ENCODE results near the gene COL12A1.

COL12A1 gene

GRCh38 chr6:75102301-75102700 lies 103.6 kb downstream of the COL12A1 start:
- no peak for DNase-seq (ENCODE audit: low read depth in 2 of 2)

DNA sequence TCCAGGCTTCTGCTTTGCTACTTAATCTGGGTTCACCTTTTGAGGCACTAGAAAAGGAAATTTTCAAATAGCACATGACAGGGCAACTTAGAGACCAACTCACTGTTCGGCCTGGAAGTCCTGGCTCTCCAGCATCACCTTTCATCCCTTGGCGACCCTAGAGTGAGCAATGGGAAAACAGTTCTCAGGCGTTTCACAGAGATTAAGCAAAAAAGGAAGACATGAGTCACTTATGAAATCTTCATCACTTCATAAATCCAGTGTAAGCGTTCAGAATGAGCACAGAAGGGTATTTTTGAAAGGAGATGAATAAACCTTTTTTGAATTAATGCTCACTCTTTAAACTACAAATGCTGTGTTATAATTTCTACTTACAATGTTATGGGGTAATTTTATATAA lies 104.0 kb downstream of the COL12A1 start:
- DNase-seq (ENCODE audit: low read depth in 2 of 2), result no peak

DNA sequence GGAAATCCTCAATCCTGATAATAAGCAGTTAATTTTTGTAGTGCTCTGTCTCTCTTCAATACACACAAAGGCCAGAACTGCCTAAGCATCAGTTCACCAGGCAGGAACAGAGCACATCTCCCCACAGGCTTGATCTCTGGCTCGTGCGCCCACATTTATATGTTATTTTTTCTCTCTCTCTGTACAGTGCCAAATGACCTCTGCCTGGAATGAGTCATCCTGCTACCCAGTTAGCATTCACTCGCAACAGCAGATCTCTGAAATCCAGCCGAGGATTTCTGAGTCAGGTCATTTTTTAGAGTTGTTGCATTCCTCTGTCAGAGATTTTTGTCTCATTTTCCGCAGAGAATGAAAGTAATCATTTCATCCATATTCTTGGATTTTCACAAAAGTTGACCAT lies 107.1 kb downstream of the COL12A1 start:
- no peak for DNase-seq (ENCODE audit: low read depth in 2 of 2)

- DNase-seq (ENCODE audit: low read depth in 2 of 2), result no peak
These were observed 108.9 kb downstream of the COL12A1 start for GRCh38 chr6:75096966-75097365.

DNA sequence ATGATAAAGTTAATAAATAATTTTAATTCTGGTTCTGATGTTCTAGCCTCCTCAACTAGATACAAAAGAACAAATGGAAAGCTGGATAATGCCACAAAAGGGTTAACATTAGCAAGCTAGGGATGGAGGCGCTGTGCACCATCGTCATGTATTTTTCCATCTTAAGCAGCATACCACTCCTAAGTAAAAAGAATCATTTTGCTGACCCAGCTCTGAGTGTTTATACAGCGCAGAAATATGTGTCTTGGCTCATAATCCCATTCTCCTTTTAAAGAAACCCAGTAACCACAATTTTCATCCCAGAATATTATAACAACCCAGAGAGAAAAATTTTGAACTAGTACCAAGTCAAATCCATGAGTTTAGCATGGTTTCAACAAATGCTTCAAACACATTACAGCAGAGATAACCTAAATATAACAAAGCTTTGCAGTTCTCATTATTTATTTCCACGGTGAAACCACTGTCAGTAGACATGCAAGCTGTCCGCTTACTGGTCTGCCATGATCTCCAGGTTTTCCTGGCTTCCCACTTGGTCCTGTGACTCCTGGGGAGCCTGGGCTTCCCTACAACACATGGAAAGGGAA lies 111.1 kb downstream of the COL12A1 start:
- DNase-seq (ENCODE audit: low read depth in 2 of 2), result no peak

DNA sequence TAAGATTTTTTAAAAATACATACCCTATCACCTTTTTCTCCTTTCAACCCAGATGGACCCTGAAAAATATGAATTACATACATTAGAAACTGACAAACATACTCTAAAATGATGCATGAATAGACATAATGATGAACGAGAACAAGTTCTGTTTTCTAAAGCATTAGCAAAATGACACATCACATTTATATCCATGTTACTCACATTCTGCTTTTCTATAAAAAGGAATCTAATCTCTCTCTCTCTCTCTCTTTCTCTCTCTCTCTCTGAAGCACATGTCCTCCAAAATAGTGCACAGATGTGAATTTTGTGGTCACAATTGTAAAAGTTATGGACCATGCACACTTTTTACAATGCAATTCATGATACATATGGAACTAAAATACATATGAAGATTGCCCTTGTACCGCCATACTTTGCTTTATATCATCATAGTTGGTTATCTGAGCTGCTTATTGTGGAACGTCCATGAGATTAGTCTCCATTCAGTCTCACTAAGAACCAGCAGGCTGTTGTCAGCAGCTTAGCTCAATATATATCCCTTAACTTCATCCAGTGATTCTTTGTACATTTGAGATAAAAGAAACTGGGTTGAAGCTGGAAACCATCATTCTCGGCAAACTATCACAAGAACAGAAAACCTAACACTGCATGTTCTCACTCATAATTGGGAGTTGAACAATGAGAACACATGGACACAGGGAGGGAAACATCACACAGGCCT lies 114.2 kb downstream of the COL12A1 start:
- DNase-seq (ENCODE audit: low read depth in 2 of 2), result no peak

GRCh38 chr6:75090576-75090975 lies 115.3 kb downstream of the COL12A1 start:
- DNase-seq (ENCODE audit: low read depth in 2 of 2), result no peak

- no peak for DNase-seq (ENCODE audit: low read depth in 2 of 2)
These were observed 115.9 kb downstream of the COL12A1 start for GRCh38 chr6:75089921-75090320.

GRCh38 chr6:75089151-75089897 lies 116.5 kb downstream of the COL12A1 start:
- DNase-seq (ENCODE audit: low read depth in 2 of 2), result no peak

GRCh38 chr6:75085931-75086635 lies 119.8 kb downstream of the COL12A1 start:
- DNase-seq (ENCODE audit: low read depth in 2 of 2), result no peak

DNA sequence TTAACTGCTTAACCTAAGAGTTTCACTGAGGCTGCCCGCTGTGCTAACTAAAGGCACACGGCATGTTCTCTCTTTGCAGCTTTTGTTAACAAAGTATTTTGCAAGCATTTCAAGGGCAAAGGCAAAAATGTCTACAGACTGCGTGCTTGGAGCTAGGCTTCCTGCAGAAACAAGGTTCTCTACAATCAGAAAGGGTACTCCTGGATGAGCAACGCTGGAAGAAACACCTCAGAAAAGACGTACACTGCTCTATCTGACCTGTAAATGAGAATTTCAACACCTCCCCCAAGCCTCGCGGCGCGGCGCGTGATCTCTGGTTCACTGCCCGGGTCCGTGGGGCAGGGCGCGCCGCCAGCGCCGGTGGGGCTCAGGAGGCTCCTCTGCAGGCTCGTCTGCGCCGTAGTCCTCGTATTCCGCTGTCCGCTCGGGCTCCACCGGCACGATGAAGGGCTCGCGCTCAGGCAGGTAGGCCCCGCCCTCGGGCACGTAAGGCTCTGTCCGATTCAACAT lies 120.9 kb downstream of the COL12A1 start:
- no peak for DNase-seq (ENCODE audit: low read depth in 2 of 2)

DNA sequence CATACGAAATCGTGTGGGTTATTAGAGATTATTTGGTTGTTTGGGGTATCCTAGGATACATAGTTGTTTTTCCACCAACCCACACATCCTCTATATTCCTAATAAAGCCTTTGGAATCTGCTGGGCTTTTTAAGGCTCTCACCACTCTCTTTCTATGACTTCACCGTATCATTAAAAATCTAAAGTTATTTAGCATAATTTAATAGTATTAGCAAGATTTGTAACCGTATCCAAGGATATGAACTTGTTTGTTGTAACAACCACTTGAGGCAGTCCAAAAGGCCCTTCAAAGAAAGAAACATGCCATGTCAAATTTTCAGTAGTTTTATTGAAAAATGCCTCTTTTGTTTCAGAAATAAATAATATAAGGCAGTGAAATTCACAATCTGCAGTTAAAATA lies 121.8 kb downstream of the COL12A1 start:
- DNase-seq (ENCODE audit: low read depth in 2 of 2), result no peak

DNA sequence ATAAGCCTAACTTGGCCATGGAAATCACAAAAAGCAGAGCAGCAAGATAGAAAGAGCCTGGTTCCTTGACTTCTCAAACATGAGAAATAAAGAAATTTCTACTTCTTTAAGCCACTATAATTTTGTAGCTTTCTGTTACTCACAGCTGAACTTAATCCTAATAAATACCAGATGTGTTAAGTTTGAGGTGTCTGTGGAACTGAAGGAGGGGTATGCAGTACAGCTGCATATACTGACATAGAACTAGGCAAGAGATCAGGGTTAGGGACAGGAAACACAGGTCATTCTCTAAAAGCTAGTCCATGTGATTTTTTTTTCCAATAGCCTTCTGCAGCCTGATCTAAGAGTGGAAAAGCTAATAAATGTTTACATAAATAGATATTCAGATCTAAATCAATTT lies 123.9 kb downstream of the COL12A1 start:
- no peak for DNase-seq (ENCODE audit: low read depth in 2 of 2)

- DNase-seq (ENCODE audit: low read depth in 2 of 2), result no peak
These were observed 124.8 kb downstream of the COL12A1 start for GRCh38 chr6:75081047-75081446.

- no peak for DNase-seq (ENCODE audit: low read depth in 2 of 2)
These were observed 126.3 kb downstream of the COL12A1 start for GRCh38 chr6:75079589-75079988.

GRCh38 chr6:75077701-75078100 lies 128.2 kb downstream of the COL12A1 start:
- DNase-seq (ENCODE audit: low read depth in 2 of 2), result no peak

DNA sequence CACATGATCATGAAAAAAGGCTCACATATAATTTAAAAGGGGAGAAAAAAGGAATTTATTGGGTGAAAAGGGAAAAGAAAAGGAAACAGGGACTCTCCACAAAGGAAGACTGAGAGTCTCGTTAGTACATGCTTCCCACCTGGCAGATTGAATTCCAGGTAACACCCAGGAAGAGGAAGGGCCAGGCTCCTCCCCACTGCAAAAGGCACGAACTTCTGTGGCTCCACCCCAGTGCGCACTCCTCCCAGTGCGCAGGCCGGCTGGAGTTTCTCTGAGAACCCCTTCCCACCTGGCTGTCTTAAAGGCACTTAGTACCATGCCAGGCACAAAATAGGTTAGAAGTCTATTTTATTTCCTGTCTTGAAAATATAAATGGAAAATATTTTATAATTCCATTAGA lies 129.8 kb downstream of the COL12A1 start:
- DNase-seq (ENCODE audit: low read depth in 2 of 2), result no peak

GRCh38 chr6:75070244-75070643 lies 135.6 kb downstream of the COL12A1 start:
- DNase-seq (ENCODE audit: low read depth in 2 of 2), result no peak

- DNase-seq (ENCODE audit: low read depth in 2 of 2), result no peak
These were observed 140.3 kb downstream of the COL12A1 start for GRCh38 chr6:75065523-75065922.

- DNase-seq (ENCODE audit: low read depth in 2 of 2), result no peak
These were observed 153.4 kb downstream of the COL12A1 start for GRCh38 chr6:75052491-75052890.

DNA sequence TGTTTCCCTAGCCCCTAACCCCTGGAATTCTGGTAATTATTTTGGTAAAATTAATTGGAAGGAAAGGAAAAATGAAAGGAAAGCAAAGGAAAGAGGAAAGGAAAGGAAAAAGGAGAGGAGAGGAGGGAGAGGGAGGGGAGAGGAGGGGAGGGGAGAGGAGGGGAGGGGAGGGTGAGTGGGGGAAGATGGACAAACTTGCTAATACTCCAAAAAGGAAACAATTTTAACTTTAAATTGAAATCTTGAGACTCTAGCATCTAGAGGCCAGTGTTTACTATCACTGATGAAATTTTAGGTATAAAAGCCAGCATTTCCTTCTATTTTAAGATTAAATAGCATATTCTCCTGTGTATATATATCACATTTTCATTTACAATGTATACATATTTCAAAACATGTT lies 156.5 kb downstream of the COL12A1 start:
- DNase-seq (ENCODE audit: low read depth in 2 of 2), result no peak

DNA sequence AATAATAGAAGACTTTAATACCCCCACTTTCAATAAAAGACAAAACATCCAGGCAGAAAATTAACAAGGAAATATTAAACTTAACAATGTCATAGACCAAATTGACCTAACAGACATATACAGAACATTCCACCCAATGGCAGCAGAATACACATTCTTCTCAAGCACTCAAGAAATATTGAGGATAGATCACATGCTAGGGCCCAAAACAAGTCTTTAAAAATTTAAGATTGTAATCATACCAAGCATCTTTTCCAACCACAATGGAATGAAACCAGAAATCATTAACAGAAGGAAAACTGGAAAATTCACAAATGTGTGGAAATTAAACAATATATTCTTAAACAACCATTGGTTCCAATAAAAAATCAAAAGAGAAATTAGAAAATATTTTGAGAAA lies 161.0 kb downstream of the COL12A1 start:
- DNase-seq (ENCODE audit: low read depth in 2 of 2), result no peak

Data from stimulated activated CD8-positive, alpha-beta memory T cell treated with anti-CD3 and anti-CD28 coated beads, Interleukin-2, amount 100 ng/mL, for 48 hours (primary cell).